Colon (tissue), 2 donors: ENCODE results near the gene TDRD3.

Experiments
- FAIRE-seq: peaks from 2 replicates; lab custom pipeline; 2012; peaks lifted over from hg19 to GRCh38; lab: Jason Lieb, UNC
- donor health status: control.
- donor health status: control.

TDRD3 gene

DNA sequence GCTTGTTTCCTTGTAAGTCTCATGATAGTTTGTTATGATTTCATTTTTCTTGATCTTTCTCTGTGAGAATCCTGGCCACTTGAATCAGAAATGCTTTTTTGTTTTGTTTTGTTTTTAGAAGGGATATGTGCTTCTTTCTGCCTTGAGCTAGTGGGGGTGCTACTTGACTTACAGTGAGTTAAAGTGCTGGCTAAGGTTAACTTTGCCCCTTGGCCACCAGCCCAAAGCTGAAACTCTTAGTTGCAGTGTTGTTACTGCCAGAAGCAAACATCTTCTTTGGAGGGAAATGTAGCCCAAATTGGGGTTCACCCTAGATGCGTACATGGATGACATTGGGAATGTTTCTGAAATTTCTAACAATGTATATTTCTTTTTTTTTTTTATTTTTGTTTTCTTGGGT lies 57.4 kb downstream of the TDRD3 start:
- no peak for FAIRE-seq

DNA sequence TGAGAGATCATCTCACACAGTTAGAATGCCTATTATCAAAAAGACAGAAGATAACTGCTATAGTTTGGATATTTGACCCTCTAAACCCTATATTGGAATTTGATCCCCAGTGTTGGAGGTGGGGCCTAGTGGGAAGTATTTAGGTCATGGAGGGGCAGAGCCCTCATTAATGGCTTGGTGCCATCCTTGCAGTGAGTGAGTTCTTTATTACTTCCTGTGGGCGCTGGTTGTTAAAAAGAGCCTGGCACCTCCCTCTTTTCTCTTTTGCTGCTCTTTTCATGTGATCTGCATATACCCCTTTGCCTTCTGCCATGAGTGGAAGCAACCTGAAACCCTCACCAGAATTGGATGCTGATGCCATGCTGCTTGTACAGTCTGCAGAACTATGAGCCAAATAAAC lies 66.8 kb downstream of the TDRD3 start:
- FAIRE-seq, result no peak

DNA sequence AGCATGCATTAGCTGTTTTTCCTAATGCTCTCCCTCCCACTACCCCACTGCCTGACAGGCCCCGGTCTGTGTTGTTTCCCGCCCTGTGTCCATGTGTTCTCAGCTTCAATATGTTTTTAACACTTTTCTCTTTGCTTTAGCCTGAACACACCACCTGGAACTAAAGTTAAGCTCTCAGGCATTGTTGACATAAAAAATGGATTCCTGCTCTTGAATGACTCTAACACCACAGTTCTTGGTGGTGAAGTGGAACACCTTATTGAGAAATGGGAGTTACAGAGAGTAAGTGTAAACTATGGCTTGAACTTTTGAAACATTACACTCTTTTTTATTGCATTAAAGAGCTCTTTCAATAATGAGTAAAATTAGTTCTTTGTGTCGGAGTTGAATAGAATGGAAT lies 70.1 kb downstream of the TDRD3 start:
- FAIRE-seq, result peak; percentile 28

DNA sequence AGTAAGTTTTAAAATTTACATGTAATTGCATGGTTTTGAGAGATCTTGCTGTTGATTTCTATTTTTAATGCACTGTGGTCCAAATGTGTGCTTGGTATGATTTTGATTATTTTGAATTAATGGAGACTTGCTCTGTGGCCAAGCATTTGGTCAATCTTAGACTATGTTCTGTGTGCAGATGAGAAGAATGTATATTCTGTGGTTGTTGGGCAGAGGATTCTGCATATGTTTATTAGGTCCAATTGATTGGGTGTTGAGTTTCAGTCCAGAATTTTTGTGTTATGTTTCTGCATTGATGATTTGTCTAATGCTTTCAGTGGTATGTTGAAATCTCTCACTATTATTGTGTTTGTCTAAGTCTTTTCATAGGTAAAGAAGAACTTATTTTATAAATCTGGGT lies 82.3 kb downstream of the TDRD3 start:
- FAIRE-seq, result no peak

DNA sequence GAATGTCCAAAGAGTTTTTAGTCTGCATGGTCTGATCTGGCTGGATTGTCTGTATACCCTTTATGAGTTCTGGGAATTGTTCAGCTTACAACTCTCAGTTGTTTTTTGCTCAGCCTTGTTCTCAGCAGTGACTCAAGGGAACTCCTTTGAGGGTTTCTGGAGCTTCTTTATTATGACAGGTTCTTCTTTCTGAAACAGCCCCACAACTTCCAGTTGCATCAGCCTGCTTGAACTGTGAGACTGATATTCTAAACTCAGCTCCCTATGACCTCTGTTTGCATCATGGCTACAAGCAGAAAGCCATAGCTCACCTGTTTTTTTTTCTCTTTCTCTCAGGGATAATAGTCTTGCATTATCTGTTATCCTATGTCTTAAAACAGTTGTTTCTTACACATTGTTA lies 85.0 kb downstream of the TDRD3 start:
- FAIRE-seq, result no peak

DNA sequence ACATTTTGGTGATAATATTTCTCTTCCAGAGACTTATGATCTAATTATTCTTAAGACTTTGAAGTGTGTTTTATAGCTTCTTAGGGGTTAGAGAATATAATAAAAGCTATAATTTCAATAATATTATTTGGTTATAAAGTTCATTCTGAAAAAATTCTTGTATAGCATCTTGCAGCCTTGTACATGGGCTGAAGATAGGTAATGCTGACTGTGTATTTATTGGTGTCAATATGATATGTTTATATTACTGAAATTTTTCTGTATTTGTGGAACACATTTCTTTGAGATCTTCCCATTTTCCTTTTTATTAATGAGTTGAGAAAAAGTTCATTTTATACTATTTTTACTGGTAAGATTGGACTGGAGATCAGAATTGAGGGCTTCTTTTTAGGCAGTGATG lies 87.8 kb downstream of the TDRD3 start:
- no peak for FAIRE-seq

DNA sequence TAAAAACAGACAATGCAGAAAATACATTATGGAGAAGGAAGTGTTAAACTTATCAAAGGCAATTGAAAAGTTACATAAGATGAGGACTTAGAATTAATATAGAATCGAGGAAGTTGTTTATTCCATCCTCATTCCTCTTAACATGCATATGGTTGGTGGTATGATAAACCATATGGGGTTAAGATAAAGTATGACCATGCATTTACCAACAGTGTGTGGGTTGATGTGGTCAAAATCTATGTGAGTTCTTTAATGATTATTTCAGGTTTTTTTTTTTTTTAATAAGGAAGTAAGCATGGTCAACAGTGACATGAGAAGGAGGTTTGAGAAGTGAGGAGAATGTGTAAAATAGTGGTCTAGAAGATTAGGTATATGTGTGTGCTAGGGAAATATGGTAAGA lies 94.5 kb downstream of the TDRD3 start:
- FAIRE-seq, result no peak

DNA sequence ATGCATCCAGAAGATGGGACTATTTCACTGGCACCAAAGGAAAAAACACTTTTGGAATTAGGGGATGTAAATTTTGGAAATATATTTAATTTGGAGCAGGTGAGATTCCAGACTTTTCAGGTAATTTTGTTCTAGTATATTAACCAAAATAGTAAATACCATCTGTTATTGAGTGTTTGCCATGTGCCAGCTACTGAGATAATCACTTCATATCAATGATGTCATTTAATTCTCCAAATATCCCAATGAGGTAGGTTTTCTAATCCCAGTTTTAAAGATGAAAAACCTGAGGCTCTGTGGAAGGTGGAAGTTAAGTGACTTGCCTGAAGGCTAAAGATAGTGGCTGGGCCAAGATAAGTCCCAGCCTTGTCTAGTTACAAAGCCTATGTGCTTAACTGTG lies 95.2 kb downstream of the TDRD3 start:
- FAIRE-seq, result no peak

DNA sequence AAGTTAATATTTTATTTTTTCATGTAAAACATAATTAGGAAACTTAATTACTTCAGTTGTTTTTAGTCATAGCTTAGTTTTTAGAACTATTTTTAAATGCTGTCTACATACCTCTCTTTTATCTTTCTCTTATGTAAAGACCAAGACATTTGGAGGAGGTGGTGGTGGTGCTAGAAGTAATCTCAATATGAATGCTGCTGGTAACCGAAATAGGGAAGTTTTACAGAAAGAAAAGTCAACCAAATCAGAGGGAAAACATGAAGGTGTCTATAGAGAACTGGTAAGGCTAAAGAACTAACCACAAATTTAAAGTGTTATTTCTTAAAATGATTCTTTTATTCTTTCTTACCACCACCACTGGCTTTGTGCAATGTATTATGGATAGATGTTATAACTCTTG lies 97.3 kb downstream of the TDRD3 start:
- FAIRE-seq, result no peak

DNA sequence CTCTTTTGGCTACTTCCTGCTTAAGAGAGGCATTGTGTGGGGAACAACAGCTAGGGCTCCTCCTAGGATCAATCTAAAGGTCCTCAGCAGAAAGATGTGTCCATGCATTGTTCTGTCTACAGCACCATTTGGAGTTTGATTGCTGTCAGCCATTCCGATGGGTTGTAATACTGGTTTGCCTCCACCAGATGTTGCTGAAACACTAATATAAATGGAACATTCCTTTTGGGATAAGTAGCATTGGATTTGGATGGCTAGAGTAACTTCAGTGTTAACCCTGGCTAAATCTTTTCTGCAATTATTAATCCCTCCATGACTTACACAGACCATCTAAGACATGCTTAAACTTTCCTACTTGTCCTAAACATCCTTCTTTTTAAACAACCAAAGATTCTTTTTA lies 104.2 kb downstream of the TDRD3 start:
- FAIRE-seq, result no peak

DNA sequence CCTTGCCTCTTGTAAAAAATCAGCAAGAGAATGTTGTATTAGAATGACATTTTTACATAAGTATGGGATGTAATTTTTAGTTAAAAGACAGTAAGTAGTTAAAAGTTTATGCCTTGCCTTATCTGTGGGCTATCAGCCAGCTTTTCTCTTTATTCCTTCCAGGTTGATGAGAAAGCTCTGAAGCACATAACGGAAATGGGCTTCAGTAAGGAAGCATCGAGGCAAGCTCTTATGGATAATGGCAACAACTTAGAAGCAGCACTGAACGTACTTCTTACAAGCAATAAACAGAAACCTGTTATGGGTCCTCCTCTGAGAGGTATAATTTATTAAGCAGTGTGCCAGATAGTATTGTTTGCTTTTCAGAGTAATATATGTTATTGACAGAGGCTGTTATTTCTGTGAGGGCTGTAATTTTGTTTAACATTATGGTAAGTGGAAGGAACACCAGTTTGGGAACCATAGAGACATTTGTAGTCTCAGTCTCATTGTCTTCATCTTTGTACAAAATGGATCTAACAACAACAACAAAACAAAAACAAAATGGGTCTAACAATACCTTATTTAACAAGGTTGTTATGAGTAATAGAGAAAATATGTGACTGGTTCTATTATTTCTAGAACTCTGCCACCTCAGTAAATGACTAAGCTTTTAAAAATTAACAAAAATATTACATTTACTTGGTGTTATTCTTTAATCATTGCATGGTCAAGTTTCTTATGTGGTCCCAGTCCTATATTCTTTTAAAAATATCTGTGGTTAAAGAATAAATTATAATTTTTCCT lies 112.8 kb downstream of the TDRD3 start:
- no peak for FAIRE-seq

DNA sequence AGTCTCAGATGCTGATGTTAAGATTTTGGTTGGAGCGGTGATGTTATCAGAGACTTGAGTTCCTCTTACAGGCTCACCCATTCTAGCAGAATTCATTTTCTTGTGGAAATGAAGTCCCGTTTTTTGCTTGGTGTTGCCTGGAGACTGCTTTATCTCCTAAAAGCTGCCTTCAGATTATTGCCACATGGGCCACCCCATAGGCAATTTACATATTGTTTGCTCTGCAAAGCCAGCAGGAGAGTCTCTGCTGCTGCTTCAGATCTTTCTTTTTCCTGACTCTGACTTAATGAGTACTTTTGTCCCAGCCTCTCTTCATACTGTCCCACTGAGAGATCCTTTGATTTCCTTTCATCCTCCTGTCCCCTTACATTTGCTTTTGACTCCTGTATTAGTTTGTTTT lies 114.6 kb downstream of the TDRD3 start:
- FAIRE-seq, result no peak

DNA sequence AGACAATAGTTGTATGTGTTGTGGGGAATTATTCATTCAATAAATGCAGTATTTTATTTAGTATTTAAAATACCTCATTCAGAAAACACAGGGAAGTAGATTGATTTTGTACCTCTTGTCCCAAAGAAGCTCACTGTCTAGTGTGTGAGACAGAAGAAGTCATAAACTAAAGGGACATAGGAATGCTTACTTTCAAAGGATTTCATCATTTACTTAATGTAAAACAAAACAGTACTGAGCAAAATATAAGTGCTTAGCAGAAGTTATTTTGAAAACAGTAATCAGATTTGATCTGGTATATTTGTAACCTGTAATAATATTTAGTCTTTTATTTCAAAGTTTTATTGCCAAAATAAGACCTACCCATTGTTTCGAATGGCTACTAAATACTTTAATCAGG lies 117.9 kb downstream of the TDRD3 start:
- no peak for FAIRE-seq

DNA sequence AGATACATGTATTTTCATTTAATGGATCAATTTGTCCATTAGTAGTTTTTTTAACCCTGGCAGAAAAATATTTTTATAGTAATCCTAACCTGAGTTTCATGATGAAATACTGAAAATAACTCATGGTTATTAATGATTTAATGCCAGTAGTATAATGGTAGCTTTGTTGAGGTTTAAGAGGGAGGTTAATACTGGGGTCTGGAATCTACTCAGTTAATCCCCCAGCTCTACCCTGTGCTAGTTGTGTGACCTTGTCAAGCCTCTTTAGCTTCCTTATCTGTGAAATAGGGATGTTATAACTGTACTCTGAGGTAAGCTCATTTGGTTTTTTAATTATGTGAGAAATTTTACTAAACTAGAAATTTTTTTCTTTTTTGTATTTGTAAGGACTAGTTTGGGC lies 122.5 kb downstream of the TDRD3 start:
- FAIRE-seq, result no peak

DNA sequence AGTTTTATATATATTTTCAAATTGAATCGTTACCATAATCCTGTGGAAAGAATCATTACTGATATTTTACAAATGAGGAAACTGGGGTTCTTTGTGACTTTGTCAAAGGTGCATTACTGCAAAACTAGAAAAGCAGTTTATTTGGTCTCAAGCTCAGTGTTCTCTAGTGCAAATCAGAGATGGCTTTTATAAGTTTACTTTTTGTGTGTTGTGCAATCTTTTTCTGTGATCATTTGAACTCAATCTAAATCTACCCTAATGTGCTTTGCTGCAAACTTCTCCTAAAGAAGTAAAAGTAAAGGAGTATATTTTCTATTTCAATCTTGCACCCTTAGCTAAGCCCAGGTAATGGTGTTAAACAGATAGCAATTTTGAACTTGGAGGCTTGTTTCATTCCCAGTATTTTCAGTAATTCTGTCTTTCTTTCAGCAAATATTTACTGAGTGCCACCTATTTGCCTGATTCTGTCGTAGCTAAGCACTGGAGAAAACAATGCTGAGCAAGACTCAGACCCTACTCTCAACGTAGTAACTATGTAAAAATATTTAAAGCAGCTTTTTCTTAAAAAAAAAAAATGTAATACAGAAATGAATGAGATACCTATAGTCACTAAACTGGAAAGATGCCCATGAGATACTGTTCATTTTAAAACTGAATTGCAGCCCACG lies 124.0 kb downstream of the TDRD3 start:
- no peak for FAIRE-seq

DNA sequence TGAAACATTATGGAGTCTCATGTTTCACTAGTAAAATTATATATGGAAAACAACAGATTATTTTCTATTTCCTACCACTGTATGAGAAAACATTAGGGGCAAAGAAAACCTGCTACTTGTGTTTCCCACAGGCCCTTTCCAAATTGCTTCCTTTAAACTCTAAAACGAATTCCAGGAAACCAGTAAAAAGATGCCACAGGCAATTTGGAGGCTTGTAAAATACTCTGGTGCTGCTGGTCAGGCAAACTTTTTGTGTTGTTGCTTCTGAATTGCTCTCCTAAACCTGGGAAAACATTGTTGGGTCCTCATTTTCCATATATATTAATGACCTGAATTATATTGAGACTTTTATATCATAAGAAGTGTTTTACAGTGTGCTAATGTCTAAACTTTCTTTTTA lies 141.5 kb downstream of the TDRD3 start:
- FAIRE-seq, result no peak

DNA sequence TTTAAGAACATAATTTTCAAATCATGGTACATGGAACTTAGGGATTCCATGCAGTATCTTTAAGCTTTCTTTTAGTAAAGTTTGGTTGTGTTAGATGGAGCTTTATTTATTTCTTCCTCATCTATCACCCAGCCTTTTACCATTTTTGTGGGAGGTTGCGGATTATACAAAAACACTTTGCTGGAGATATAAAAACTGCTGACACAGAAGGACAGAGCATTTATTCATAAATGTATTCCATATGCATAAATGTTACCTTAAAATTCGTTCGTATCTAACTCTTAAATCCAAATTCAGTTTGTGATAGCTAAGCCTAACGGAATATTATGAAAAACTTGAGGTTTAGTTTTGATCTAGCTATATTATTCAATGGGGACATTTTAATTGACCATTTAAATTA lies 143.3 kb downstream of the TDRD3 start:
- FAIRE-seq, result no peak

DNA sequence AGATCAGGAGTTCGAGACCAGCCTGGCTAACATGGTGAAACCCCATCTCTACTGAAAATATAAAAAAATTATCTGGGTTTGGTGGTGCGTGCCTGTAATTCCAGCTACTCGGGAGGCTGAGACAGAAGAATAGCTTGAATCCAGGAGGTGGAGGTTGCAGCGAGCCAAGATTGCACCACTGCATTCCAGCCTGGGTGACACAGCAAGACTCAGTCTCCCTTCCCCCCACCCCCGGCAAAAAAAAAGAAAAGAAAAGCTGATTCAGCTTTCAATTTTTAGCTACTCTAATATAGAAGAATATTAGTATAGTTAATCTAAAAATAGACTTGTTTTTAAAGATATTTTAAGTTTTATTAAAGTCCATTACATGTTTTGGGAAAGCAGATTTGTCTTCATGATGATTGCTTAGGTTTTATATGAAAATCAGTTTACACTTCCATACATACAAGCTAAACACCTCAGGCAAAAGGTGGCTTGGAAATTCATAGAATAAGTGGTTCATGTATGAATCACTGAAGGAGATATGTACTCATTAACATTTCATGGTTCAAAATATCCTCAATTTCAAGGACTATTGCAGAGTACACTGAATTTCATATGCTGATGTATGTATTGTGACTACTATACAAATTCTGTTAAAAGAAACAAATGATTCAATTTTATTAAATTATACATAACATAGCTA lies 165.2 kb downstream of the TDRD3 start:
- no peak for FAIRE-seq

DNA sequence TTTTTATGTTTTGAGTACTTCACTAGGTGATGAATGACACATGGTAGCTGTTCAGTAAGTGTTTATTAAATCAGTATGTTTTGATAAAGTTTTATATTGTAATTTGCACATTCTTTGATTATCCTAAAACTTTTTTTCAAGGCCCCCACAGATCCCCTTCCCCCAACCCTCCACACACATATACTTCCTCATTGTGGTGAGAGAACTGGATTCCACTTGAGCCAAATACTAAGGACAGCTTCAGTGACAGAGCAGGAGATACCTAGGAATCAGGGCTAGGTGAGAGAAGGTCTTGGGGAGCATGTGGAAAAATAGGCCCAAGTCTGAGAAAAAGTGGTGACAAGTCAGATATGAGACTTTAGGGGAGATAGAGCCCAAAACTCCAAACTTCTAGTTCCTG lies 174.6 kb downstream of the TDRD3 start:
- FAIRE-seq, result no peak

DNA sequence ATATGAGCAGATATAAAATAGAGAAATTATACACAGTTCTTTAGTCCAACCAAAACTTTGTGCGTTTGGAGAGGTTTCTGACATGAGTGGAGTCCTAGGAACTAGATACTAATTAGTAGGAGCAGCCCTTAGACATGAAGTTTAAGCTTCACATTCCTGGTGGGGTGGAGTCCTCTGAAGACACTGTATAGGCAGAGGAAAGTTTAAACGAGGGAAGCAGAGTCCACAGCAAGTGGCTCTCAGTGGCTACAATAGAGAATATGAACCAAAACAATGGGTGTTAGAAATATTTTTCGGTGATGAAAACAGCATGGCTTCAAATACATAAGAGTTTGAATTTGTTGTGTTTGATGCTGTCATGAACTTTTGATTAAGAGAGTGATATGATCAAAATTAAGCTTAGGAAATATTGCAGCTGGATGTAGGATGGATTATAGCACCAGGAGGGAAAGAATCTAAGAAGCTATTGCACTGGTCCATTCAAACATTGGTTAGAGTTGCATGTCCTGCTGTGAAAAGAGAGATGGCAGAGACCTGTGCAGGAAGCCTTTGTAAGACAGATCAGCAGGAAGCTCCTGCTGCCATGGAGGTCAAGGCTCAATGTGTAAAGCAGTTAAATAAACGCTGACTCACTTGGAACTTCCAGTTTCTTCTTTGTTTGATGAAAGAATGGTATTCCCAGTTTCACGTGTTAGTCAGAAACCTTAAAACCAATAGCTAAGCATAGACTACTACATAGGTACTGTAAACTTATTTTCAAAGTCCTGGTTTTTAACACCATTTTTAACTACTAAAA lies 175.2 kb downstream of the TDRD3 start:
- FAIRE-seq, result no peak

DNA sequence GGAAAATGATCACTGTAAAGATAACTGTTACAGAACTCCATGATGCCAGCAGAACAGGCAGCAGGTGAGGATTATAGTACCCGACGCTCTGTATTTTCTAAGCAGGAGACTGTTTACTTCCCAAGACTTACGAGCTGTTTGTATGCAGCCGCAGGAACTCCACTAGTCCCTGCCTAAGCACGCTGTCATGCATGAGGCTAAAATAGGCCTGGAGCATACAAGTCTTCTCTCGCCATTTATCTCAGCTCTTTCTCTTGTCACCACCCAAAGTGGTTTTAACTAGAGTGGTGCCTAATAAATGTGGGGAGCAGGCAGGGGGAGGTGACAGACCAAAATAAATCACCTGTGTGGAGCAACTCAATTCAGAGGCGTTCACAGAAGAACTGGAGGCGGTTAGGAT lies 175.8 kb downstream of the TDRD3 start:
- FAIRE-seq, result no peak

DNA sequence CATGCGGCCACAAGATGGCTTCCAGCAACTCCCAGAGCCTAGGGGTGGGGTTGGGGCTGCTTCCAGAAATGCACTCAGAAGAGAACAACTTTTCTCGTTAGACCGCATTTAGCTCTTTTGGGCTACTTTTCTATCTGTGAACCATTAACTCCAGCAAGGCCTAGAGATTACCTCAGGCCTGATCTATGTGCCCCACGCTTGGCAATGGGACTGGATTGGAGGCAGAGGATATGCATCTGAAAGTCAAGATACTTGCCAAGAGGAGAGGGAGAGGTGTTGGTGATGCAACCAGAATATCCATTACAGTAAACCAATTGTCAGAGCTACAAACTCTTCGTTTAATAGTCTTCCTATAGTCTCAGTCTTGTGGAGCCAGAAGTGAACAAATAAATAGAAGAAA lies 177.7 kb downstream of the TDRD3 start:
- no peak for FAIRE-seq

DNA sequence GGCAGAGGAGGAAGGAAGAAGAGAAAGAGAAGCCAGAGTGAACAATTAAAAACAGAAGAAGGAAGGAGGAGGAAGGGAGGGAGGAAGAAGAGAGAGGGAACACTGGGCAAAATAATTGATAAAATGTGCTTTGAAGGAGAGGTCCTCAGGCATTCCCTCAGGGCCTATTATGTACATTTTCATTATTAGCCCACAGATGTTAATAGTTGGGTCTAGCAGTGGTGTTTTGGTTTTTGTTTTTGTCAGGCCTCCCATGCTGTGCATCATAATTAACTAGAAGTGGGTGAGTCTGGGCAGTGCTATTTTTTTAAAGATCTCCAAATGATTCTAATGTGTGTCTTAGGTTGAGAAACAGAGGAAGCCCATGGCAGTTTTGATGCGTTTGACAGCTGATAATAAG lies 178.1 kb downstream of the TDRD3 start:
- FAIRE-seq, result no peak
